Esophagus muscularis mucosa (tissue), 4 donors: ENCODE results near the gene OR7A5.
"Not testable (repeated sequence)": the region's sequence is repeated elsewhere in the genome, so short reads cannot be mapped to it uniquely, and the experiment has no call there.

Experiments
- EP300 ChIP-seq: sonication (generic); formaldehyde crosslinking; IDR thresholded peaks from one replicate; pipeline ENCODE4 v1.6.1; 2017; ENCODE audit warnings: antibody characterized with exemption
- POLR2A ChIP-seq: fragments of 450-650 bp; IDR thresholded peaks from one replicate; pipeline ENCODE4 v1.6.1; 2017; ENCODE audit warnings: antibody characterized with exemption, moderate library complexity, mild to moderate bottlenecking, low read depth
- TF ChIP-seq, protein P1 (sequence below), 3 experiments: fragments of 200-600 bp in 2 of 3; fragments of 450-650 bp in 1 of 3; sonication (generic) in 2 of 3; IDR thresholded peaks; one replicate each; pipeline ENCODE4 v1.5.1; 2017 to 2019; ENCODE audit warnings: antibody characterized with exemption in 3 of 3, mild to moderate bottlenecking in 2 of 3, moderate library complexity in 1 of 3

DNA sequence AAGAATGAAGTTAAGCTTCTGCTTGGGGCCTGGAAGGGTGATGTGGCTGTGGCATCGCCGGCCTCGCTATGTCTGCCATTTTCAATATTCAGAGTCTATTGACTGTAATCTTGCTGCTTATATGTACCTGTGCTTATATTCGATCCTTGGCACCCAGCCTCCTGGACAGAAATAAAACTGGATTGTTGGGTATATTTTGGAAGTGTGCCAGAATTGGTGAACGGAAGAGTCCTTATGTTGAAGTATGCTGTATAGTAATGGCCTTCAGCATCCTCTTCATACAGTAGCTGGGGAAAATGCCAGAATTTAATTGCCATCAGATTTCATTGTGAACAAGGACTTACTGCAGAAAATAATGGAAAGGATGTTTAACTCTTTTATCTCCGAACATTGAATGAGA lies 42.7 kb downstream of the OR7A5 start:
- TF ChIP-seq, protein P1, sequence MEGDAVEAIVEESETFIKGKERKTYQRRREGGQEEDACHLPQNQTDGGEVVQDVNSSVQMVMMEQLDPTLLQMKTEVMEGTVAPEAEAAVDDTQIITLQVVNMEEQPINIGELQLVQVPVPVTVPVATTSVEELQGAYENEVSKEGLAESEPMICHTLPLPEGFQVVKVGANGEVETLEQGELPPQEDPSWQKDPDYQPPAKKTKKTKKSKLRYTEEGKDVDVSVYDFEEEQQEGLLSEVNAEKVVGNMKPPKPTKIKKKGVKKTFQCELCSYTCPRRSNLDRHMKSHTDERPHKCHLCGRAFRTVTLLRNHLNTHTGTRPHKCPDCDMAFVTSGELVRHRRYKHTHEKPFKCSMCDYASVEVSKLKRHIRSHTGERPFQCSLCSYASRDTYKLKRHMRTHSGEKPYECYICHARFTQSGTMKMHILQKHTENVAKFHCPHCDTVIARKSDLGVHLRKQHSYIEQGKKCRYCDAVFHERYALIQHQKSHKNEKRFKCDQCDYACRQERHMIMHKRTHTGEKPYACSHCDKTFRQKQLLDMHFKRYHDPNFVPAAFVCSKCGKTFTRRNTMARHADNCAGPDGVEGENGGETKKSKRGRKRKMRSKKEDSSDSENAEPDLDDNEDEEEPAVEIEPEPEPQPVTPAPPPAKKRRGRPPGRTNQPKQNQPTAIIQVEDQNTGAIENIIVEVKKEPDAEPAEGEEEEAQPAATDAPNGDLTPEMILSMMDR (IDR thresholded peaks at IDR 0.05) = not testable (repeated sequence)
- not testable (repeated sequence) for TF ChIP-seq POLR2A, EP300
